Fibroblast of the aortic adventitia (primary cell): ENCODE measurements around the gene PIEZO2. TPM values are rescaled to one million over a fixed set of nuclear protein-coding genes. Genes with fewer than 3 reads are reported as not detected.

Source experiments
- DNase-seq: peaks from one replicate; pipeline ENCODE4 v3.0.0-alpha.2; 2010; ENCODE audit warnings: low read depth
- H3K4me3 ChIP-seq: 2 replicates; pipeline ENCODE4 v1.5.1; 2011; ENCODE audit warnings: low read depth, mild to moderate bottlenecking, control low read depth, low read length, moderate library complexity
- total RNA-seq: library from RNA; depleted of rRNA; stranded (reverse); fragments of >200 nt; gene quantifications from 2 replicates; pipeline ENCODE4 v1.2.3, GENCODE V29; 2012; ENCODE audit warnings: low replicate concordance
- TF ChIP-seq, protein P1 (sequence below): IDR thresholded peaks from 2 replicates; pipeline ENCODE4 v1.5.1; 2011; ENCODE audit warnings: mild to moderate bottlenecking, low read length, control low read depth, inconsistent platforms; ENCODE audit not compliant: insufficient read depth

PIEZO2 gene
- total RNA-seq, 1 donor: 1.6 TPM

- H3K4me3 ChIP-seq: no peak overlapping the region
- no peak for DNase-seq
- TF ChIP-seq, protein P1, sequence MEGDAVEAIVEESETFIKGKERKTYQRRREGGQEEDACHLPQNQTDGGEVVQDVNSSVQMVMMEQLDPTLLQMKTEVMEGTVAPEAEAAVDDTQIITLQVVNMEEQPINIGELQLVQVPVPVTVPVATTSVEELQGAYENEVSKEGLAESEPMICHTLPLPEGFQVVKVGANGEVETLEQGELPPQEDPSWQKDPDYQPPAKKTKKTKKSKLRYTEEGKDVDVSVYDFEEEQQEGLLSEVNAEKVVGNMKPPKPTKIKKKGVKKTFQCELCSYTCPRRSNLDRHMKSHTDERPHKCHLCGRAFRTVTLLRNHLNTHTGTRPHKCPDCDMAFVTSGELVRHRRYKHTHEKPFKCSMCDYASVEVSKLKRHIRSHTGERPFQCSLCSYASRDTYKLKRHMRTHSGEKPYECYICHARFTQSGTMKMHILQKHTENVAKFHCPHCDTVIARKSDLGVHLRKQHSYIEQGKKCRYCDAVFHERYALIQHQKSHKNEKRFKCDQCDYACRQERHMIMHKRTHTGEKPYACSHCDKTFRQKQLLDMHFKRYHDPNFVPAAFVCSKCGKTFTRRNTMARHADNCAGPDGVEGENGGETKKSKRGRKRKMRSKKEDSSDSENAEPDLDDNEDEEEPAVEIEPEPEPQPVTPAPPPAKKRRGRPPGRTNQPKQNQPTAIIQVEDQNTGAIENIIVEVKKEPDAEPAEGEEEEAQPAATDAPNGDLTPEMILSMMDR: no peak
Measured at GRCh38 chr18:11104307-11104706, 45.1 kb downstream of the PIEZO2 start.

GRCh38 chr18:11096839-11097750 is 52.3 kb downstream of the PIEZO2 start:
- H3K4me3 ChIP-seq: no peak overlapping the region
- DNase-seq: no peak
- TF ChIP-seq, protein P1: no peak

DNA sequence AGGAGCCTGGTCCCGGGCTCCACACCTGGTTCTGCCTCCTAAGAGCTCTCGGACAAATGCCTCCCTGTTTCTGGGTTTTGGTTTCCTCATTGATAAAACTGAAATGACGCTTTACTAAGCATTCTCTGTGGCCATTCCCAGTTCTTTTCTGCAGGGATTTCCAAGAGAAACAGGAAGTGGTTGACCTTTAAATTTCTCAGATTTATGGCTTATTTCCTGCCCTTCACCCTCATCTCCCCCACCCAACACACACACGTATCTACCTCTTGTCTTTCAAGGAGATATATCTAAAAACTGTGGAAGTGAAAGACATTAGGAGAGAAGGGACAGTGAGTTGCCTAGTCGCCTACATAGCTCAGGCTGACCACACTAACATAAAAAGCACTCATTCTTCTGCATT is 53.0 kb downstream of the PIEZO2 start:
- TF ChIP-seq, protein P1: no peak
- no peak for DNase-seq
- no peak overlapping the region for H3K4me3 ChIP-seq

- TF ChIP-seq, protein P1: no peak
- DNase-seq: no peak
Measured at GRCh38 chr18:11095674-11096293, 53.6 kb downstream of the PIEZO2 start.

DNA sequence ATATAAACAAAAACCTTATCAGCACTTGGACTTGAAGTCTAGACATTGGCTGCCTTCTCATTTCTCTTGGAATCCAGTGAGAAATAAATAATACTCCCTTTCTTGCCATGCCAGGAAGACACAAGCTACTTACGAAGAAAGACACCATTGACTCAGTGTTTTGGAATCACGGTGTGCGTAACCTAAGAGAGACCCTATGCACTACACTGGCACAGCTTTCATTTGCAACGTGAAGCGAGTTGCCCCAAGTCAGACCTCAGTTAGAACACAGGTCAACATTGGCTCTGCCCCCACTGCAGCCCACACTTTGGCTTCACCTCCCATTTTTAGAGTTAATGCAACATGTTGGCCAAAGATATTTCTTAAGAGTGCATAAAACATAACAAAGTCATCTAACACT is 54.2 kb downstream of the PIEZO2 start:
- TF ChIP-seq, protein P1: no peak
- DNase-seq: no peak
- no peak overlapping the region for H3K4me3 ChIP-seq

More at GRCh38 chr18:11095674-11096293, 53.6 kb downstream of the PIEZO2 start:
- no peak overlapping the region for H3K4me3 ChIP-seq

DNA sequence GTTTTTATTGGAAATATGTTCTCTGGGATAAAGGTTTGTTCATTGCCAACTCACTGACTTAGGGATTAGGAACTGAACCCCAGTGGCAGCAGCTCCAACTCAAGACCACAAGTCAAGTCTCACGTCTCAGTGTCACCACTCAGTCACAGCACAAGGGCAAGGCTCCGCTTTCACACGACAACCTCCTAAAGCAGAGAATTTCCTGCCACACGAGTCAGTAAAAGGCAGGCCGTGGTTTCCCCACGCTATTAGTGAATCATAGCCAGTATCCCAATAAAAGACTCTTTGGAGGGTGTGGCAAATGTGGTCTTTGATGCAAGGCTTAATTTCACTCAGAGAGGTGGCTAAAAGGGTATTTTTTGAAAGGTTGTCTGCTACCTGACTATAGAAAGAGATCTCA is 57.6 kb downstream of the PIEZO2 start:
- no peak for DNase-seq
- TF ChIP-seq, protein P1: no peak
- no peak overlapping the region for H3K4me3 ChIP-seq
